Neural progenitor cell (in vitro differentiated cells): Measurements from ENCODE around the gene TXNL4B.

Experiments
- CTCF ChIP-seq: fragments of 200-600 bp; sonication (generic); IDR thresholded peaks from 2 replicates; pipeline ENCODE4 v1.5.1; 2017; ENCODE audit warnings: antibody characterized with exemption, mild to moderate bottlenecking
- EZH2 ChIP-seq: fragments of 200-600 bp; sonication (generic); IDR thresholded peaks from 2 replicates; pipeline ENCODE4 v1.6.1; 2017; ENCODE audit warnings: antibody characterized with exemption, mild to moderate bottlenecking, moderate library complexity
- EZH2phosphoT487 ChIP-seq: fragments of 200-600 bp; sonication (generic); IDR thresholded peaks from 2 replicates; pipeline ENCODE4 v1.6.1; 2017; ENCODE audit warnings: antibody characterized with exemption

- no peak for TF ChIP-seq CTCF
- TF ChIP-seq EZH2 = no peak
- TF ChIP-seq EZH2phosphoT487 = no peak
Observed at GRCh38 chr16:72142476-72142875, 49.1 kb upstream of the TXNL4B start.
